GM12878 (cell line): ENCODE data around the gene LRSAM1. TPM values are rescaled to one million over a fixed set of nuclear protein-coding genes. Genes with fewer than 3 reads are reported as not detected.

Source experiments
- ATAC-seq: fragments of 200-7000 bp; cut with Tn5 transposase; 3 replicates; pipeline ENCODE4 v1.9.1; 2020; ENCODE audit warnings: mild to moderate bottlenecking, moderate library complexity
- BruUV-seq: library from RNA; stranded (reverse); fragments of 400-500 nt; replicated peaks from 2 replicates; lab custom pipeline; 2021; lab: Mats Ljungman, UMichigan
- CTCF ChIA-PET: fragments of 300-600 bp; sonication (Branson Sonifier 250); formaldehyde crosslinking; extraction: SDS; loops from one replicate; lab custom pipeline; 2021; ENCODE audit warnings: inconsistent platforms; lab: Yijun Ruan, JAX
- POLR2A ChIA-PET: fragments of 350-600 bp; formaldehyde crosslinking; extraction: SDS; loops from one replicate; lab custom pipeline; 2021; ENCODE audit warnings: inconsistent platforms; lab: Charles Lee
- RAD21 ChIA-PET: fragments of 300-600 bp; sonication (Branson Sonifier 250); formaldehyde crosslinking; loops from one replicate; lab custom pipeline; 2023; ENCODE audit warnings: antibody characterized with exemption; ENCODE audit not compliant: unreplicated experiment; lab: Charles Lee
- SMC1A ChIA-PET: fragments of 300-600 bp; sonication (Branson Sonifier 250); formaldehyde crosslinking; loops from one replicate; lab custom pipeline; 2023; ENCODE audit not compliant: unreplicated experiment, uncharacterized antibody; lab: Charles Lee
- DNase-seq: peaks from one replicate; pipeline ENCODE4 v3.0.0-alpha.2; 2011; ENCODE audit warnings: low read depth, low spot score
- FAIRE-seq: peaks from 3 replicates; lab custom pipeline; 2011; peaks lifted over from hg19 to GRCh38; lab: Jason Lieb, UNC
- H2AFZ ChIP-seq: 2 replicates; pipeline ENCODE4 v1.6.0; 2011; ENCODE audit warnings: low read depth, low read length, control low read depth; ENCODE audit not compliant: control insufficient read depth
- H3K27ac ChIP-seq: 2 replicates; pipeline ENCODE4 v1.5.1; 2011; ENCODE audit warnings: control low read depth; ENCODE audit not compliant: control insufficient read depth, insufficient read depth
- H3K27me3 ChIP-seq, 2 experiments: replicated peaks in 1 of 2; 2 replicates each; pipeline versions ENCODE4 v1.6.0 to v1.6.1; 2011; ENCODE audit warnings: low read length in 1 of 2; ENCODE audit not compliant: control insufficient read depth in 2 of 2, insufficient read depth in 2 of 2
- H3K36me3 ChIP-seq, 2 experiments: 2 replicates each; pipeline ENCODE4 v1.5.1; 2011; ENCODE audit warnings: low read length in 1 of 2; ENCODE audit not compliant: control insufficient read depth in 2 of 2, insufficient read depth in 2 of 2
- H3K4me1 ChIP-seq: 2 replicates; pipeline ENCODE4 v1.6.1; 2011; ENCODE audit warnings: mild to moderate bottlenecking, low read length, moderate library complexity, mixed read lengths; ENCODE audit not compliant: control insufficient read depth, insufficient read depth
- H3K4me2 ChIP-seq: 2 replicates; pipeline ENCODE4 v1.6.0; 2011; ENCODE audit warnings: control low read depth; ENCODE audit not compliant: control insufficient read depth, insufficient read depth
- H3K4me3 ChIP-seq: fragments of 200-600 bp; sonication (generic); 2 replicates; pipeline ENCODE4 v1.5.1; 2016
- H3K79me2 ChIP-seq: 2 replicates; pipeline ENCODE4 v1.6.0; 2011; ENCODE audit warnings: low read length; ENCODE audit not compliant: control insufficient read depth, insufficient read depth
- H3K9ac ChIP-seq: 2 replicates; pipeline ENCODE4 v1.8.0; 2011; ENCODE audit warnings: low read length, control low read depth, mixed read lengths; ENCODE audit not compliant: control insufficient read depth, insufficient read depth
- H3K9me3 ChIP-seq: replicated peaks from 3 replicates; pipeline ENCODE4 v1.5.1; 2011; ENCODE audit warnings: mild to moderate bottlenecking, low read length; ENCODE audit not compliant: control insufficient read depth, insufficient read depth
- H4K20me1 ChIP-seq: 2 replicates; pipeline ENCODE4 v1.6.0; 2011; ENCODE audit not compliant: control insufficient read depth, insufficient read depth
- ASH2L ChIP-seq: fragments of 300-600, 200-600 bp; sonication (generic); IDR thresholded peaks from 2 replicates; pipeline ENCODE4 v1.6.1; 2017; ENCODE audit warnings: low read depth, mild to moderate bottlenecking, borderline replicate concordance
- CHD2 ChIP-seq: IDR thresholded peaks from 2 replicates; pipeline ENCODE4 v1.6.1; 2011; ENCODE audit warnings: low read depth, low read length, improper control_type of control experiment, borderline replicate concordance
- EGR1 ChIP-seq, 2 experiments: IDR thresholded peaks; 1 replicate in 1 of 2; 2 replicates in 1 of 2; pipeline ENCODE4 v1.6.1; 2011 to 2012; ENCODE audit warnings: low read depth in 2 of 2, low read length in 2 of 2, borderline replicate concordance in 1 of 2, mild to moderate bottlenecking in 1 of 2, moderate library complexity in 1 of 2
- GABPA ChIP-seq: IDR thresholded peaks from 2 replicates; pipeline ENCODE4 v1.6.1; 2014; ENCODE audit warnings: antibody characterized with exemption, low read depth, mild to moderate bottlenecking, inconsistent platforms
- HDGF ChIP-seq: fragments of 450-650 bp; IDR thresholded peaks from 2 replicates; pipeline ENCODE4 v1.6.1; 2016; ENCODE audit warnings: antibody characterized with exemption
- KLF5 ChIP-seq: fragments of 450-650 bp; IDR thresholded peaks from 2 replicates; pipeline ENCODE4 v1.6.1; 2014; ENCODE audit warnings: mild to moderate bottlenecking; ENCODE audit not compliant: partially characterized antibody
- MYB ChIP-seq: fragments of 150-350 bp; IDR thresholded peaks from 2 replicates; pipeline ENCODE4 v1.6.1; 2014; ENCODE audit warnings: mild to moderate bottlenecking, low read depth, low read length, borderline replicate concordance
- NR2C1 ChIP-seq: fragments of 450-650 bp; IDR thresholded peaks from 2 replicates; pipeline ENCODE4 v1.6.1; 2017; ENCODE audit warnings: antibody characterized with exemption, mild to moderate bottlenecking, moderate library complexity
- PRDM15 ChIP-seq: fragments of 450-650 bp; formaldehyde crosslinking; IDR thresholded peaks from 2 replicates; pipeline ENCODE4 v1.4.0; 2020; ENCODE audit warnings: mild to moderate bottlenecking, moderate library complexity
- SIN3A ChIP-seq: IDR thresholded peaks from 2 replicates; pipeline ENCODE4 v1.6.1; 2012; ENCODE audit warnings: low read depth, low read length, improper control_type of control experiment
- YY1 ChIP-seq: IDR thresholded peaks from 2 replicates; pipeline ENCODE4 v1.6.1; 2011; ENCODE audit warnings: low read depth, mild to moderate bottlenecking, low read length
- ZNF384 ChIP-seq: IDR thresholded peaks from 2 replicates; pipeline ENCODE4 v1.6.1; 2012; ENCODE audit warnings: low read depth, mild to moderate bottlenecking, low read length, improper control_type of control experiment, borderline replicate concordance
- WGBS: methylation state at CpG from one replicate; pipeline ENCODE4 v1.1.6; 2016; ENCODE audit warnings: low lambda C conversion rate; ENCODE audit not compliant: insufficient replicate concordance, insufficient coverage; ENCODE audit errors: missing lambda C conversion rate; 5-methylcytosine and 5-hydroxymethylcytosine counted together
- in situ Hi-C: fragments of 300-500 bp; cut with MboI; formaldehyde crosslinking; loops from 9 replicates; pipeline ENCODE4 v1.14.3; 2018; ENCODE audit warnings: mixed read lengths
- intact Hi-C: fragments of 100-400 bp; cut with micrococcal nuclease; formaldehyde crosslinking; loops from one replicate; pipeline ENCODE4 v1.14.2; 2022; ENCODE audit not compliant: unreplicated experiment
- polyA plus RNA-seq, 11 experiments: library from polyadenylated mRNA; depleted of rRNA in 4 of 11; unstranded in 6 of 11; stranded (reverse) in 5 of 11; fragments of >200 nt; fragmentation: Nextera tagmentation in 4 of 11; fragmentation: Illumina TruSeq in 1 of 11; extraction: Ambion mirVana in 4 of 11; extraction: Trizol in 1 of 11; gene quantifications; 1 replicate in 1 of 11; 2 replicates in 10 of 11; pipeline versions ENCODE4 v1.2.1 to v1.2.3, GENCODE V29; 2011 to 2016; ENCODE audit warnings: inconsistent platforms in 2 of 11, missing spikeins in 2 of 11, low read depth in 1 of 11
- total RNA-seq, 4 experiments: library from RNA; depleted of rRNA in 3 of 4; stranded (reverse); fragments of >200 nt in 3 of 4; fragmentation: Illumina TruSeq in 1 of 4; extraction: Trizol in 1 of 4; gene quantifications; 2 replicates each; pipeline versions ENCODE4 v1.2.1 to v1.2.3, GENCODE V29; 2013 to 2021
- TF ChIP-seq, protein P1 (sequence below): IDR thresholded peaks from 2 replicates; pipeline ENCODE4 v1.6.1; 2011; ENCODE audit warnings: mild to moderate bottlenecking, low read depth, low read length, moderate library complexity; ENCODE audit not compliant: insufficient replicate concordance

LRSAM1 gene
- total and polyA plus RNA-seq, 10 of the 15 experiments (the other 5 are each of a cell fraction or from before 2014, with no cell fraction given): 0.14 to 23.4 (median 11.7) TPM

DNA sequence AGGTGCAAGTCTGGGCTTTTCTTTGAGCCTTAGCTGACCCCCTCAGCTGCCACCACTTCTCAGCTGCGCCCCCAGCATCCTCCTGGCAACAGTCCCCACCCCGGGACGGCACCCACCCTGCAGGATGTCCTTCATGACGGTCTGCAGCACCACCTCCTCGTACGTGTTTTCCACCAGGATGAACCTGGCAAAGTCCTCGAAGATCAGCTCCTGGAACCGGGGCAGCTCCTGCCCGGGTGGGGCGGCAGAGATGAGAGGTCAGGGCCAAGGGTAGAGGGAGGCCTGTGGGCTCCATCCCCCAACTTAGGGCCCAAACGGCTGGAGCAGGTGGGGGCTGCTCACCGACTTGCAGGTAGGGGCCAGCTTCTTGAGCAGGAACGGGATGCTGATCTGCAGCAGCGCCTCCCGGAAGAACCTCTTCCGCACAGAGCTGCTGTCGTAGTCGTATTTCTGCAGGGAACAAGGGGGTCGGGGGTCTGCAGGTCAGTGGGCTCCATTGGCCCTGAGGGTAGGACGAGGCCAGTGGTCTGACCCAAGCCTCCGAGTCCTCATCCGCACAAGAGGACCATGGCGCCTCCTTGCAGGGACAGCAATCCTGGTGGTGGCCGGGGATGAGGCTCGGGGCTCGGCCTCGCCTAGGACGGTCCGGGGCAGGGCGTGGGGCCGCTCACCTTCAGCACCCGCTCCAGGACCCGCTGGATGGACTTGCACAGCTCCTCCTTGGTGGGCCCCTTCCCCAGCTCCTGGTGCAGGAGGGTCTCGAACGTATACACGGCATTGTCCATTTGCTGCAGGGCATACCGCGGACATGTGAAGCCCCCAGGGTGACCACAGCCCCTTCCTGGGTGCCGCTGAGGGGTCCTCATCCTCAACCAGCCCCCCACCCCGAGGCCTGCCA is 56.7 kb downstream of the LRSAM1 start:
- in situ Hi-C loops: no loop called here
- POLR2A ChIA-PET: no interaction called here
- no TSS peak for BruUV-seq

GRCh38 chr9:127508901-127509260 is 57.6 kb downstream of the LRSAM1 start:
- Histone ChIP-seq H3K79me2 (no peaks in the 10 kb centered on the region), H3K4me3 (no peak overlapping the region), H3K27ac (no peak overlapping the region), H3K9ac (no peak overlapping the region), H3K36me3 (no peaks in the 10 kb centered on the region), H3K4me2 (no peak overlapping the region), H2AFZ (no peak overlapping the region), H3K27me3 (no peaks in the 10 kb centered on the region), H3K9me3 (no peaks in the 10 kb centered on the region), H3K4me1 (no peaks in the 10 kb centered on the region), H4K20me1 (no peaks in the 10 kb centered on the region)
- BruUV-seq: no TSS peak
- no peak for ATAC-seq
- in situ Hi-C loops: no loop called here
- ChIA-PET POLR2A (no interaction called here), CTCF (interaction anchor here (1.1 to 2.3 kb wide), 3 partner anchors 17 to 81 kb away, joined by 3 to 5 read pairs (median 5); no protein-coding TSS in a partner anchor), RAD21 (no interaction called here), SMC1A (no interaction called here)
- no peak for DNase-seq
- intact Hi-C loops: no loop called here
- FAIRE-seq: no peak
- 50% methylated on average over 19 of the region's 19 CpGs for WGBS
- TF ChIP-seq GABPA (no peak), ASH2L (no peak), KLF5 (no peak), PRDM15 (no peak), MYB (no peak), HDGF (no peak), EGR1 (IDR thresholded peaks at IDR 0.05; ENCODE audit: borderline replicate concordance in 1 of 2, low read depth in 2 of 2, low read length in 2 of 2) (no peak)
- TF ChIP-seq, protein P1, sequence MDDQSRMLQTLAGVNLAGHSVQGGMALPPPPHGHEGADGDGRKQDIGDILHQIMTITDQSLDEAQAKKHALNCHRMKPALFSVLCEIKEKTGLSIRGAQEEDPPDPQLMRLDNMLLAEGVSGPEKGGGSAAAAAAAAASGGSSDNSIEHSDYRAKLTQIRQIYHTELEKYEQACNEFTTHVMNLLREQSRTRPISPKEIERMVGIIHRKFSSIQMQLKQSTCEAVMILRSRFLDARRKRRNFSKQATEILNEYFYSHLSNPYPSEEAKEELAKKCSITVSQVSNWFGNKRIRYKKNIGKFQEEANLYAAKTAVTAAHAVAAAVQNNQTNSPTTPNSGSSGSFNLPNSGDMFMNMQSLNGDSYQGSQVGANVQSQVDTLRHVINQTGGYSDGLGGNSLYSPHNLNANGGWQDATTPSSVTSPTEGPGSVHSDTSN: no peak

More for the DNA sequence above, 56.7 kb downstream of the LRSAM1 start:
- Histone ChIP-seq H3K36me3 (no peaks in the 10 kb centered on the region), H3K79me2 (no peaks in the 10 kb centered on the region), H4K20me1 (no peaks in the 10 kb centered on the region), H3K4me3 (no peak overlapping the region), H3K9me3 (no peaks in the 10 kb centered on the region), H3K27me3 (no peaks in the 10 kb centered on the region), H3K4me2 (no peak overlapping the region), H3K4me1 (no peaks in the 10 kb centered on the region), H2AFZ (no peak overlapping the region), H3K27ac (no peak overlapping the region), H3K9ac (no peak overlapping the region)
- no peak for DNase-seq
- ChIA-PET RAD21 (no interaction called here), SMC1A (no interaction called here), CTCF (interaction anchor here (1.1 to 1.5 kb wide), 2 partner anchors 77 to 82 kb away, joined by 3 to 5 read pairs; no protein-coding TSS in a partner anchor)
- intact Hi-C loops: no loop called here
- ATAC-seq: no peak
- FAIRE-seq: no peak
- WGBS: 52% methylated on average over 40 of the region's 40 CpGs
- TF ChIP-seq NR2C1 (no peak), YY1 (no peak), CHD2 (no peak), ZNF384 (no peak), SIN3A (no peak)
